Astrocyte of the spinal cord (primary cell): ENCODE measurements around the gene LMX1A.
A peak's percentile ranks its signal among the peaks of the same experiment; 100 is the strongest.

Source experiments
- DNase-seq: peaks from one replicate; pipeline ENCODE4 v3.0.0; 2011; ENCODE audit warnings: low read depth, low spot score
- H3K4me3 ChIP-seq: 2 replicates; pipeline ENCODE4 v1.5.1; 2011; ENCODE audit warnings: low read depth, mild to moderate bottlenecking, low read length, moderate library complexity
- in situ Hi-C: cut with HindIII; loops from 2 replicates; pipeline ENCODE4 v1.10.0; 2017; ENCODE audit warnings: low sequenced_read_pairs
- TF ChIP-seq, protein P1 (sequence below): IDR thresholded peaks from 2 replicates; pipeline ENCODE4 v1.5.1; 2012; ENCODE audit warnings: low read depth, mild to moderate bottlenecking, low read length, inconsistent platforms

Gene LMX1A

DNA sequence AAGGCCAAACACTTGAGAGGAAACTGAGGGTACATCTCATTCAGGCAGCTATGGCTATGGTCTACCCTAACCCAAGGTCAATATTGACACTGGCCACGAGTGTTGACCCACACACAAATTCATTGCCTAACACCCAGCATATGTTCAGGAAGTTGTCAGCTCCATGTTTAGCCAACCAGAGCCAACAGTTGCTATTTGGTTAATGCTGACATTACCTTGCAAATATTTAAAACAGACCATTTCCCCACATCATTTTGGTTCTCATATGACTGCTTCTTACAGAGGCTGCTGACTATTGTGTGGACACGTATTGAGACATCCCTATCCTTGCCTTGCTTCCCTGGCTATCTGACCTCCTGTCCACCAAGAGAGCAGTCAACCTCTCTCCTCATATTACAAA is 97.3 kb downstream of the LMX1A start:
- TF ChIP-seq, protein P1, sequence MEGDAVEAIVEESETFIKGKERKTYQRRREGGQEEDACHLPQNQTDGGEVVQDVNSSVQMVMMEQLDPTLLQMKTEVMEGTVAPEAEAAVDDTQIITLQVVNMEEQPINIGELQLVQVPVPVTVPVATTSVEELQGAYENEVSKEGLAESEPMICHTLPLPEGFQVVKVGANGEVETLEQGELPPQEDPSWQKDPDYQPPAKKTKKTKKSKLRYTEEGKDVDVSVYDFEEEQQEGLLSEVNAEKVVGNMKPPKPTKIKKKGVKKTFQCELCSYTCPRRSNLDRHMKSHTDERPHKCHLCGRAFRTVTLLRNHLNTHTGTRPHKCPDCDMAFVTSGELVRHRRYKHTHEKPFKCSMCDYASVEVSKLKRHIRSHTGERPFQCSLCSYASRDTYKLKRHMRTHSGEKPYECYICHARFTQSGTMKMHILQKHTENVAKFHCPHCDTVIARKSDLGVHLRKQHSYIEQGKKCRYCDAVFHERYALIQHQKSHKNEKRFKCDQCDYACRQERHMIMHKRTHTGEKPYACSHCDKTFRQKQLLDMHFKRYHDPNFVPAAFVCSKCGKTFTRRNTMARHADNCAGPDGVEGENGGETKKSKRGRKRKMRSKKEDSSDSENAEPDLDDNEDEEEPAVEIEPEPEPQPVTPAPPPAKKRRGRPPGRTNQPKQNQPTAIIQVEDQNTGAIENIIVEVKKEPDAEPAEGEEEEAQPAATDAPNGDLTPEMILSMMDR: no peak
- in situ Hi-C loops: no loop called here
- H3K4me3 ChIP-seq: no peak overlapping the region
- no peak for DNase-seq

DNA sequence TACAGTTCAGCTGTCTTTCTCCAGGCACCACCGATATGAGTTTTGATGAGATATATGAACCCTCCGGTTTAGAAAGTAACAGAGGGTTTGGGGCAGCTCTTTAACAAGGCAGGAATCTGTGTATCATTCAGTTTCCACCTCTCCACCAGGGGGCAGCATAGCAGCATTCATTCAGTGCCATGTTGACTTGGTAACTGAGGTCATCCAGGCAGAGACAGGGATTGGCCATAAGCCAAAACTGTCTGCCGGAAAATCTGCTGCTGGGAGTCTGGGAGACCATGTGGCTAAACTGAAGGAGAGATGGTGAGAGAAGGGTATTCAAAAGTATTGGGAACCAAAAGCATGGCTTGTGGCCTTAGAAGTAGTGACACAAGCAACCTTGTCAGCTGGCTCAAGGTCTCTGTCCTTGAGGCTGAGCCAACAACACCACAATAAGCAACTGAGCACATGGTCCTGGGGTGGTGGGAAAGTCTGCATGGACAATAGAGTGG is 98.5 kb downstream of the LMX1A start:
- in situ Hi-C loops: no loop called here
- no peak overlapping the region for H3K4me3 ChIP-seq
- TF ChIP-seq, protein P1: peak; percentile 52
- peak; percentile 4 for DNase-seq

DNA sequence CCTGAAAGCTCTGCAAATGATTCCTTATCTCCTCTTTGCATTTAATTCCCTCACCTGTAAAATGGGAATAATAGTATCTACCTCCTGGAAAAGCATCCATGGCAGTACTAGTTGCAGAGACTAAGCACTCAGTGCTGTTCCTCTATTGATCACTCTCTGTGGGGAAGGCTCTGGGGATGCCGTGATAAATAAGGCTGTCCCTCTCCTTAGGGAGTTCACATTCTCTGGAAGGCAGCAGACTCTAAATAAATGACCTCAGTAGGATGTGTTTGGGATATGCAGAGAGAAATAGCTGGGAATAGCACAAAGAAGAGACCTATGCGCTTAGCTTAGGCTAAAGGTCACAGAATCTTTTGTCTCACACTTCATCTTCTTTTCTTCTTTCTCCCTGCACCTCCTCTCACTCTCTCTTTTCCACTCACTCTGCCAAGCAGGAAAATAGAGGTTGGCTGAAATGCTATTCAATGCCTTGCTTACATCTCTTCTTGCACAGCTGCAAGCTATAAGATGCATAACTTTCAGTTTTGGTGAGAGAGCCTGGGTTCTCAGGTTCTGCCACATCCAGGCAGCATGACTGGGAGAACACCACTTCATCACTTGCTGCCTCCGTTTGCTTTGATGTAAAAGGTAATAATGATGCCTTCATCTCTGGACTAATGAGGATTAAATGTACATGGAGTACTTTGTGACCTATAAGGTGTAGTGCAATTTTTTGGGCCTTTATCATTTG is 101.5 kb downstream of the LMX1A start:
- TF ChIP-seq, protein P1: no peak
- H3K4me3 ChIP-seq: no peak overlapping the region
- no peak for DNase-seq
- in situ Hi-C loops: no loop called here

DNA sequence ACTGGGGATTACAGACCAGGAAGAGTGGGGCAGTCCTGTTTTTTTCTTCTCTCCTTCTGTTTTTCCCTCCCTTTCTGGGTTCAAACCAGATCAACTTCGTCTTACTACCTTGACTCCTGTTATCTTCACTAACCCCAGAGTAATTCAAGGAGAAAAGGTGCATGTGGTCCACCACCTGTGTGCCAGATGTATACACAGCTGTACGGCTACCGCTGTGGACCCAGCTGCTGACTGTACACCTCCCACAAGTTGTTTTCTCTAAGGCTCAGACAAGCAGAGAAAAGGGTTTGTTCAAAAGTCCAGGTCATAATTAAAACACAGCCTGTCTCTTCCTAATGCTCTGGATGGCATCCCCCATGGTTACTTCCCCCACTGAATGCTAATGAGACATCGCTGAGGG is 102.1 kb downstream of the LMX1A start:
- in situ Hi-C loops: no loop called here
- DNase-seq: no peak
- TF ChIP-seq, protein P1: no peak
- no peak overlapping the region for H3K4me3 ChIP-seq

DNA sequence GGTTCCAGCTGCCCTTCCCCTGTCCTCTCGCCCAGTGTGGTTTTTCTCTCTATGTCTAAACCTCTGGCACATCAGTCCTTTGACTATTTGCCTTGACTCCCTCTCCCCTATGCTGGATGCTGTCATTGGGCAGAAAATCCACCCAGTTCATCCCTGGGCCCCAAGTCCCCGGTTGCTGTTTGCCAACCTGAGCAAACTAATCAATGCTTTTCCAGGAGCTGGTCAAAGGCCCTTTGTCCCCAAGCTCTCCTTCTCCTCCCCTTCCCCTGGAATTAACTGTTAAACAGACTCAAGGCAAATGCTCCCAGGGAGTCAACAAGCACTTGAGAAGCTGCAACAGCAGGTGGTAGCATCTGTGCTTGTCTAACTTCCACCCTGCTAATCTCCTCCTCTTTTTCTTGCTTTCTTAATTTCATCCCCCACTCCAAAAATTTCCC is 102.7 kb downstream of the LMX1A start:
- in situ Hi-C loops: no loop called here
- H3K4me3 ChIP-seq: no peak overlapping the region
- TF ChIP-seq, protein P1: no peak
- DNase-seq: no peak

DNA sequence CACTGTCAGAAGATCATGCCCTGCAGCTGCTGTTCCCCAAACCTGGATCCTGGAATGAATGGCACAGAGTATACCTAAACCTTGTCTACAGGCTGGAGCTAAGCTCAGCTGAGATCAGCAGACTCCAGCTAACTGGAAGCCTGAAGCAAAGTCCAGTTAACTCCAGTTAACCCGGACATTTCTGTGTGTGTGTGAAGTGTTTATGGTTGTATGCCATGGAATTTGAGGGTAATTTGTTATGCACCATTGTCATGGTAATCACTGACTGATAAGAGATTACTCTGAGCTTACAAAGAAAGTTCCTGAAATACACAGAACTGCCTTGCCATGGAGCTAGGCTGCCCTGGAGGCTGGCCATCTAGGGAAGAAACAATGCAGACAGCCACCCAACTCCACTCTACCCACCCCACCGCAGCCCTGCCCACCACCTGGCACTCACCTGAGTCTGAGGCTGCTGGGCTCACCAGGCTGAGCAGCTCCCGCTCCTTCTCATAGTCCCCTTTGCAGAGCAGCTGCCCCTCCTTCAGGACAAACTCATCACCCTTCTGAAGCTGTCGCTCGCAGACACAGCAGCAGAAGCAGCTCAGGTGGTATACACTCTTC is 107.4 kb downstream of the LMX1A start:
- in situ Hi-C loops: no loop called here
- no peak for DNase-seq

More for the DNA sequence above, 107.4 kb downstream of the LMX1A start:
- TF ChIP-seq, protein P1: no peak
- no peak overlapping the region for H3K4me3 ChIP-seq
